RCC 7860 (cell line): ENCODE measurements around the gene CPTP.
A peak's percentile ranks its signal among the peaks of the same experiment; 100 is the strongest.

Experiments used
- DNase-seq: peaks from one replicate; pipeline ENCODE4 v3.0.0-alpha.2; 2015; ENCODE audit warnings: low spot score
- FAIRE-seq: peaks from 2 replicates; lab custom pipeline; 2012; peaks lifted over from hg19 to GRCh38; lab: Jason Lieb, UNC

CPTP gene

GRCh38 chr1:1347026-1347595 is 22.5 kb downstream of the CPTP start:
- FAIRE-seq, result no peak
- DNase-seq, result no peak

GRCh38 chr1:1347663-1348419 is 23.2 kb downstream of the CPTP start:
- FAIRE-seq, result no peak
- peak; percentile 50 for DNase-seq

DNA sequence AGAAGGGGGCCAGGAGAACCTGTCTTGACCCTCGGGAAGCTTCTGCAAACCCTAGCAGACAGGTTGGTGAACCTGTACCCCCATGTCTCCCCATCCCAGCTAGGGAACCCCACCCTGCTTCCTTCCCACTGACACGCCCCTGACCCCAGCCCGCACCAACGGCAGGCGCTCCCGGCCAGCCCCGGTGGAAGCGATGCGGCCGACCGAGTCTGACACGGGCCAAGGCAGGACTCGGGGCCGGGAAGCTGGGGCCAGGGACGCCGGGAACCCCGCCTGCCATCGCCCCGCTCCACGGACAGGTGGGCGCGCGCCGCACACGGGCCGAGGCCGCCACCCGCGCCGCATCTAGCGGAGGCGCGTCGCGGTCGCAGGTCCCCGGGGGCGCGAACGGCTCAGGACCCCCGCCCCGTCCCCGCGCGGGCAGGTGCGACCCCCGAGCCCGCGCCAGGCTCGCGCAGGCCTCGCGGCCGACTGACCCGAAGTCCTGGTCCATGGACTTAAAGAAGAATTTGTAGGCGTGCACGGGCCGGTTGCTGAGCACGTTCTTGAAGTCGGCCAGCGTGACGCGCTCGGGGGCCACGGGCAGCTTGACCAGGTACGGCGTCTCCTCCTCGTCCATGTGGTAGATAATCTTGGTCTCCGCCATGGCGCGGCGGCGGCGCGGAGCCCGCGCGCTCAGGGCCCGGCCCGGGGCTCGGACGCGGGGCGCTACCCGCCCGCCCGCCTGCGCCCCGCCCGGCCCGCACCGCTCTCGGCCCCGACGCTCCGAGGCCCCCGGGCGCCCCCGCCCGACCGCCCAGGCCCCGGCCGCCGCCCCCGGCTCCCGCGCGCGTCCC is 24.0 kb downstream of the CPTP start:
- no peak for FAIRE-seq
- peak; percentile 17 for DNase-seq

DNA sequence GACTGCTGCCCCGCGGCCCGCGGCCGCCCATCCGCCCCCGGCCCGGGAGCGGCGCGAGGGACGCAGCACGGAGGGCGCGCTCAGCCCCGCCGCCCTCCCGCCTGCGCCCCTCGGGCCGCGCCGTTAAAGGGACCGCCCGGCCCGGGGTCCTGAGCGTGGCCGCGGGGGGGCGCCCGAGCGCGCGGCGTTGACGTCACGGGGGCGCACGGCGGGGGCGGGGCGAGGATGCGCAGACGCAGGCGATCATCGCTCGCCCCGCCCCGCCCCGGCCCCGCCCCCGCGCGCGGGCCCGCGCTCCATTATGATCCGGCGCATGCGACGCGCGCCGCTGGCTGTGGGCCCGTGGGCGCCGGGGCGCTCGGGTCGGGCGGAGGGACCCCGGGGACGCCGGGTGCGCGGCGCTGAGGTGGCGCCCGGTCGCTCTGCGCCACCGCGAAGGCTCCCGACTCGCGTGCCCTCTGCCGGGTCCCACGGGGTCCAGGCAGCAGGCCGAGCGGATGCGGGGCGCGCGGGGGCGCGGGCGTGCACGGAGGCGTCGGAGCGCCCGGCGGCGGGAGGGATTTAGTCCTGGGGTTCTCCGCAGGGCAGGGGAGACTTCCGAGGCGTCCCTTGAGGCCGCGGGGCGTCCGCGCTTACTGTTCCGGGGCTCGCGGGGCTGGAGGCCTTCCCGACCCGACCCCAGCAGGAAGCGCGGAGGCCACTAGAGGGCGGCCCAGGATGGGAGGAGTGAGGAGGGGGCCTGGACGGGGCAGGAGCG is 24.8 kb downstream of the CPTP start, which contains the start of gene DVL1:
DVL1 (minus strand) TSS at position 163 of the 757 bp plus-strand sequence. CDS start 353 bp downstream, outside the sequence.
- DNase-seq (peak; percentile 24), FAIRE-seq (no peak)

GRCh38 chr1:1351511-1352427 is 27.2 kb downstream of the CPTP start:
- FAIRE-seq, result no peak
- DNase-seq, result no peak

DNA sequence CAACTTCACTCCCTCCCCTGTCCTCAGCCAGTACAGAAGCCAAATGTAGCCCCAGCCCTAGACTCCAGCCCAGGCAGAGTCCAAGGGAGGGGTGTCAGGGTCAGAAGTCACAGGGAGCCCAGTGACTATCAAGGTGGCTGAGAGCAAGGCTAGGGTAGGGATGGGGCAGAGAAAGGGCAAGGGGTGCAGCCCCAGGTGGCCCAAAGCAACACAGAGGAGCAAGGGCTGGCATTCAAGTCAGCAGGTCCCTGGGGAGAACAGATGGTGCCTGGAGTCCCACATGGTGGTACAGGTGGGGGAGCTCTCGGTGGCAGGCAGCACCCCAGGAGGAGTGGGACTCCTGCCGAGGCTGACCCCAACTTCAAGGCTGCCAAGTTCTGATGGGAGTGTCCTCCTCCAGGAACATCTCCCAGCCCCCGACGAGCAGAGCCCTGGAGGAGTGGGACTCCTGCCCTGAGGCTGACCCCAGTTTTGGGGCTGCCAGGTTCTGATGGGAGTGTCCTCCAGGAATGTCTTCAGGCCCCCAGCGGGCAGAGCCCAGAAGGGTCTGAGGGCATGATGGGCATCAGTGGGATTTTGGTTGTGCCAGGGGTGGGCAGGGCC is 28.3 kb downstream of the CPTP start:
- FAIRE-seq, result no peak
- DNase-seq, result no peak

DNA sequence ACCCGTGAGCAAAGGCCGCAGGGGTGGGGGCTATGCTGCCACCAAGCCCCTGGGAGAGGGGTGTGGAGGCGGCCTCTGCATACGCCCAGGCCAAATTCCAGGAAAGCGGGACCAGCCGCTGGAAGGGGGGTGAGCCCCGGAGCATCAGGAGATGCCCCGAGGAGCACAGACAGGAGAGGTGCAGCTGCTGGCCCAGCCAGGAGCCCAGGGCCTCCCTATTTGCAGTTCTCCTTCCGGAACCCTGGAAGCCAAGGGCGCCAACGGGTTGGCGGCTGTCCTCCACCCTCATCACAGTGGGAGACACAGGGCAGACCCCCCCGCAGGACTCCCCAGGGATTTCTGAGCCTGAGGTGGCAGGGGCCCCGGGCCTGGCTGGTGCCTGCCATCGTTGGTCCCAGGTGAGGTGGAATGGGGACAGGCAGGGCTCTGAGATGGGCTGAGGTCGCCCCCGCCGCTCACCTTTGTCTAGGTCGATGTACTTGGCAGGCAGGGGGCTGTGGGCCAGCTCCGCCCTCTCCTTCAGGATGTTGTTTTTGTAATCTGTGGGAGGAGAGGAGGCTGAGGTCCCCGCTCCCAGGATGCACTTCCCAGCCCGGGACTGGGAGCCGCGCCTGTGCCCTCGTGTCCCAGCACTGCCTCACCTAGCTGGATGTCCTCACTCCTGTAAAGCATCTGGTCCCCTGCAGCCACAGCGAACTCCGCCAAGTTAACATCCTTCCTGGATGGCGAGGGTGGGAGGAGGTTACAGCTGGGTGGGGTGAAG is 29.0 kb downstream of the CPTP start:
- FAIRE-seq (no peak), DNase-seq (no peak)

DNA sequence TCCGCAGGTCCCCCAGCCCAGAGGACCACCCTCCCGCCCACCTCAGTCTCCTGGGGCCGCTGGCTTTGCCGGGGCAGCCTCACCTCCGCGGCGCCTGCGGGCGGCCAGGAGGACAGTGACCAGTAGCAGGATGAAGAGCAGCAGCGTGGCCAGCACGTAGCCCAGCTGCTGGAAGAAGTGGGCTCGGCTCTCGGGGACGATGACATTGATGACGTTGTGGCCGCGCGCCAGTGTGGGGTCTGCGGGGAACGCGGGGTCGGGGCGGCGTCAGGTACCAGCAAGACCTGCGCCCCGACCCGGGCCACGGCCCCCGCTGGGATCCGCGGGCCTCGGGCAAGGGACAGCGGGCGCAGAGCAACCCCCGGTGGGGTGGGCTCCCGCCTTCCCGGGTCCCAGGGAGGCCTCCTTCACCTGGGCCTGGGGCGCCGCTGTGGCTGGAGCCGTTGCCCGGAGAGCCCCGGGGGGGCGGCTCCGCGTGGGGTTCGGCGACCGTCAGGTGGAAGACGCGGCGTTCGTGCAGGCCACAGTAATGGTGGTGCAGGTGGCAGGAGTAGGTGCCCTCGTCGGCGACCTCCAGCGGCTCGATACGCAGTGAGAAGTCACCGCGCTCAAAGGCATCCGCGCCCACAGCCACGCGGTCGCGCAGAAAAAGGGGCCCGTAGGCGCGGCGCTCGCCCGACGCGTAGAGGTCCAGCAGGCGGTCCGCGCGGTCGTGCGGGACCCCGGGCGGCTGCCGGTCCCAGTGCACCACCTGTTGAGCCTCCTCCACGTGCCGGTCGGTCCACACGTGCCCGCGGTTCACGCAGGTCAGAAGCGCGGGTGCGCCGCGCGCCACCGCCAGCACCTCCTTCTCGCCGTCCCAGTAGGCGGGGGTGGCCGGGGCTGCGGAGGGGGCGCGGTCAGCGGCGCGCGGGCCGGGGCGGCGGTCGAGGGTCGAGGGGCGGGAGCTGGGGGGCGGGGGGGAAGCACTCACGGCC is 30.0 kb downstream of the CPTP start:
- FAIRE-seq (no peak), DNase-seq (no peak)

- no peak for FAIRE-seq
- no peak for DNase-seq
Measured at GRCh38 chr1:1355416-1355815, 30.8 kb downstream of the CPTP start.

- FAIRE-seq, result no peak
- DNase-seq, result no peak
Measured at GRCh38 chr1:1356166-1356795, 31.7 kb downstream of the CPTP start.

DNA sequence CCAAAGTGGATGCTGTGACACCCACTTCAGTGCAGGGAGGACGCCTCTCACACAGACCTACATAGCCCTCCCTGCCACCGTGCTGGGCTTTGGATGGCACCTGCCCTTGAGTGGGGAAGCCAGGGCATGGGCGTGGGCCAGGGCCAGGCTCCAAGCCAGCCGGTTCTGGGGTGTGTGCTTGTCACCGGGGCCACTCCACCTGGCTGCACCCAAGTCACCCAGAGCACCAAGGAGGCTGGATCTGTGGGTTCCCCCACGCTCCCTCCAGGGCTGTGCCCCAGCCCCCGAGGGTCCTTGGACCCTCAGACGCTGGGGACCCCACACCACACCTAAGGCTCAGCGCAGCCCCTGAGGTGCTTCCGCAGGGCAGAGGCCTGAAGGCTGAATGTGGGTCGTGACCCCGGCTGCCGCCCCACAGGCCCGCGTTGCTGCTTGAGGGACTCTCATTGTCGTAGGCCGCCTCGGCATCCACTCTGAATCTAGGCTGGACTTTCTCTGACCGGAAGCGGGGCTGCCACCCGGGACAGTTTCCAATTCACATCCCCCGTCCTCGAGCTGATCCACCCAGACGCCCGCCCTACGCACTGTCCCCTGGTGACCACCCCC is 32.3 kb downstream of the CPTP start:
- DNase-seq, result no peak
- no peak for FAIRE-seq

DNA sequence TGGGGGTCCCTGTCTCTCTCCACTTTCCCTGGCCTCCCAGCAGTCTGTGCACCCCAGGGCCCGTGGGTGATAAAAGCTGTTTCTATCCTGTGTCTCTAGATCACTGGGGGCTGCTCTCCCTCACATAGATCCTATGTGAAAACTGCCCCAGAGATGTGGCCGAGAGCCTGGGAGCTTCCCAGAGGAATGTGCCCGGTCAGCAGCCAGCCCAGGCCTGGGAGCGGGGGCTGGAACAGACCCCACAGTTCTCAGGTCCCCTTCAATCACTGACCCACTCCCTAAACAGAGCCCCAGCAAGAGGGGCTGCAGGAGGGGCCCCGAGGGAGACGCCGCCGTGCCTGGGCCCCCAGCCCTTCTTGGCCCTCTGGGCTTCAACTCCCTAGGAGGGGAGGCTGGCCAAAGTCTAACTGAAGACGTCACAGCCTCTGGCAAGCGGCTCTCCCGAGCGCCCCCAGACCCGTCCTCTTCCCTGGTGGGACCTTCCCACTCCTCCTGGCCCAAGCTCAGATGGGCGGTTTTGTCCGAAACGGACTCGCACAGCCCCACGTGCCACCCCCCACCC is 33.4 kb downstream of the CPTP start:
- FAIRE-seq (no peak), DNase-seq (no peak)

DNA sequence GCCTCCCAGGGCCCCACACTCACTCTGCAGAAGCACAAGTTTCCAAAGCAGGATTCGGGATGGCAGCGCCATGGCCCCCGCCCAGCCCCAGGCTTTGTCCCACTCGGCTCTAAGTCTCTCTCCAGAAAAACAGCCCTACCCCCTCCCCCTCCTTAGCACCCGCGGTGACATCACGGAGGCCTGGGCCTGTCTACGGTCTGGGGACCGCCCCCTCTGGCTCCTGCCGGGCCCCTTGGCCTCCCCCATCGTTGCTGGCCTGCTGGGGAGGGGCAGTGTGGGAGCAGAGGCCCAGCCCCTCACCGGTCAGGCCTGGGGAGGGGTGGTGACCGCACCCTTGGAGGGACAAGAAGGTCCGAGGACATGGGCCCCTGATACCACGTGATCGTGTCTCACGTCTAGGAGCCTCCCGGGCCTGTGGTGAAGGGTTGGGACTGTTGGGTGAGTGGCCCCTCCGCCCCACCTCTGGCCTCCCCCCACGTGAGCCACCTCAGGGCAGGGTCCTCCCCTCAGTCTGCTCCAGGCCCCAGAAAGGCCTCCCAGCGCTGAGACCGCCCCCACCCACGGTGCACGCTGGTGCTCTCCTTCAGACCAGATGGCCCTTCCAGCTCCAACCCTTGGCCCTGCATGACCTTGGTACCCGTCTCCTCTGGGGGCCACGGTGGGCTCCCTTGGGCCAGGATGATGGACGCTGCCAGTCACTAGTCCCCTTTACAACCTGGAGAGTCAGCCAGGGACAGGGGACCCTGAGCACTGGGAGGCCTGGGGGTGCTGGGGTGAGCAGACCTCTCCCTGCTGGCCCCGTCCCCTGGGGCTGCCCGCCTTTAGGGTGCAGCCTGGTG is 34.0 kb downstream of the CPTP start, which contains the start of gene MXRA8:
MXRA8 (minus strand) TSS at position 123 of the 839 bp plus-strand sequence; CDS start at position 72, 51 bp downstream.
- FAIRE-seq (no peak), DNase-seq (no peak)

DNA sequence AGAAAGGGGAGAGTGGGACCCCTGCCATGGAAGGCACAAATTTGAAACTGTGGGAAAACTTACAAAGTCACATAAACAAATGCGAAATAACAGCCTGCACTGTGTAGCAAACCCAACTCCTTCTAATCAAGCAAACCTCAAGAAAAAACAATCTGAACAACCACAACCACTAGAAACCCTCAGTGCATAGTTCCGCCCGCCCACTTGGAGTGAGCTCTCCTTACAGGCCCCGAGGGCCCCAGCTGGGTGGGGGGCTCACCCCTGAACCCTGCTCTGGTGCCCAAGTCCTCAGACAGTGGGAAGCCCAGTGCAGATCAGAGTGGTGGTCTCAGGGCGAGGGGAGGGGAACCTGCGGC is 34.7 kb downstream of the CPTP start:
- FAIRE-seq, result no peak
- DNase-seq, result no peak

DNA sequence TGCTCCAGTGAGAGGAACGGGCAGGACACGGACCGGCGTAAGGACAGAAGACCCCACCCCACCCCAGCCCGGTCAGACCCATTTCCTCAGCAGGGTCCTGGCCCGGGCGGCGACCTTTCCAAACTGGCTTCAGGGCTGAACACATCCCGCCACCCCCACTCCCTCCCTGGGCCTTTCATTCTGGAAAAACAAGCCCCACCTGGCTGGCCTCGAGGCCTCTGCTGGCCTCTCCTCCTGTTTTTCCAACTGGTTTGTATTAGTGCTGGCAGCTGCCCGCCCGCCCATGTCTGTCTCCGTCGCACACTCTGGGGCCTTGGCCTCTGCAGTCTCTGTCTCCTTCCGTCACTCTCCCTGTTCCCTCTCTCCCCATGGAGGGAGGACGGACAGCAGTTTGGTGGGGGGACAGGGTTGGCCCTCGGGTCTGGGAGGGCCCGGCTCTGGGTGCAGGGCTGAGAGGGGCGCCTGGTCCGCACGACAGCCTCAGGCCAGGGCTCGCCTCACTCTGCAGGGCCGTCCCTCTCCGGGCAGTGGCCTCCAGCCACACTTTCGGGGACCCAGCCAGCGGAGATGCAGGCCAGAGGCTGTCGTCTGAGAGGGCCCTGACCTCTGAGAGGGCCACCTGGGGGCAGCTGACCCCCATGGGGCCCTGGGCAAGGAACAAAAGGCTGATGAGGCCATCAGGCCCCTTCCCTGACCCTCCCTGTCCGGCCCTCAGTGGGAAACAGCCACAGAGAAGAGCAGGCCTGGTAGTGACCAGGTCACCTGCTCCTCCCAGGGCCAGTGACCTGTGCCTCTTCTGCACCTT is 35.3 kb downstream of the CPTP start:
- DNase-seq (no peak), FAIRE-seq (no peak)
